GM12864 (cell line): ENCODE measurements around the gene GSTO1.
A peak's percentile ranks its signal among the peaks of the same experiment; 100 is the strongest.

ENCODE experiments used
- DNase-seq: peaks from one replicate; pipeline ENCODE4 v3.0.0-alpha.2; 2011; ENCODE audit warnings: low read depth
- H3K4me3 ChIP-seq: 2 replicates; pipeline ENCODE4 v1.5.1; 2011; ENCODE audit warnings: mild to moderate bottlenecking, low read depth, low read length, control low read depth
- TF ChIP-seq, protein P1 (sequence below): IDR thresholded peaks from 2 replicates; pipeline ENCODE4 v1.5.1; 2011; ENCODE audit warnings: low read depth, mild to moderate bottlenecking, moderate library complexity, low read length, control low read depth, inconsistent platforms; ENCODE audit errors: missing control alignments

GSTO1 gene

DNA sequence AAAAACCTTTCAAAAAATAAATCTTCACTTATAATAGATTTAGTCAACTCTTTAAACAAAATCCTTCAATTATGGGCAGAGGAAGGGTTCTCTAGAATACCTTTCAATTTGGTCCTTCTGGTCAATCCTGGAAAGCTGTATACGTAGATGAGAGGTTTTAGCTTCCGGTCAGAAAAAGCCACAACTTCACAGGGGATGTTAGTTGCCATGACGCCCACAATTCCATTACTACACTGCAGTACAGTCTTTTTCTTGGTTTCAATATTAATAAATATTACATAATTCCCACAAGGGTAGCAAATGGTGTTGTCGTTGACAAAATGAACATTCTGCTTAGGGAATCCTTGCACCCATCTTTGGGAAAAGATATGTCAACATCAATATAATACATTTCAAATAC is 24.2 kb upstream of the GSTO1 start:
- DNase-seq, result no peak
- H3K4me3 ChIP-seq, result no peak overlapping the region
- TF ChIP-seq, protein P1, sequence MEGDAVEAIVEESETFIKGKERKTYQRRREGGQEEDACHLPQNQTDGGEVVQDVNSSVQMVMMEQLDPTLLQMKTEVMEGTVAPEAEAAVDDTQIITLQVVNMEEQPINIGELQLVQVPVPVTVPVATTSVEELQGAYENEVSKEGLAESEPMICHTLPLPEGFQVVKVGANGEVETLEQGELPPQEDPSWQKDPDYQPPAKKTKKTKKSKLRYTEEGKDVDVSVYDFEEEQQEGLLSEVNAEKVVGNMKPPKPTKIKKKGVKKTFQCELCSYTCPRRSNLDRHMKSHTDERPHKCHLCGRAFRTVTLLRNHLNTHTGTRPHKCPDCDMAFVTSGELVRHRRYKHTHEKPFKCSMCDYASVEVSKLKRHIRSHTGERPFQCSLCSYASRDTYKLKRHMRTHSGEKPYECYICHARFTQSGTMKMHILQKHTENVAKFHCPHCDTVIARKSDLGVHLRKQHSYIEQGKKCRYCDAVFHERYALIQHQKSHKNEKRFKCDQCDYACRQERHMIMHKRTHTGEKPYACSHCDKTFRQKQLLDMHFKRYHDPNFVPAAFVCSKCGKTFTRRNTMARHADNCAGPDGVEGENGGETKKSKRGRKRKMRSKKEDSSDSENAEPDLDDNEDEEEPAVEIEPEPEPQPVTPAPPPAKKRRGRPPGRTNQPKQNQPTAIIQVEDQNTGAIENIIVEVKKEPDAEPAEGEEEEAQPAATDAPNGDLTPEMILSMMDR, result no peak

DNA sequence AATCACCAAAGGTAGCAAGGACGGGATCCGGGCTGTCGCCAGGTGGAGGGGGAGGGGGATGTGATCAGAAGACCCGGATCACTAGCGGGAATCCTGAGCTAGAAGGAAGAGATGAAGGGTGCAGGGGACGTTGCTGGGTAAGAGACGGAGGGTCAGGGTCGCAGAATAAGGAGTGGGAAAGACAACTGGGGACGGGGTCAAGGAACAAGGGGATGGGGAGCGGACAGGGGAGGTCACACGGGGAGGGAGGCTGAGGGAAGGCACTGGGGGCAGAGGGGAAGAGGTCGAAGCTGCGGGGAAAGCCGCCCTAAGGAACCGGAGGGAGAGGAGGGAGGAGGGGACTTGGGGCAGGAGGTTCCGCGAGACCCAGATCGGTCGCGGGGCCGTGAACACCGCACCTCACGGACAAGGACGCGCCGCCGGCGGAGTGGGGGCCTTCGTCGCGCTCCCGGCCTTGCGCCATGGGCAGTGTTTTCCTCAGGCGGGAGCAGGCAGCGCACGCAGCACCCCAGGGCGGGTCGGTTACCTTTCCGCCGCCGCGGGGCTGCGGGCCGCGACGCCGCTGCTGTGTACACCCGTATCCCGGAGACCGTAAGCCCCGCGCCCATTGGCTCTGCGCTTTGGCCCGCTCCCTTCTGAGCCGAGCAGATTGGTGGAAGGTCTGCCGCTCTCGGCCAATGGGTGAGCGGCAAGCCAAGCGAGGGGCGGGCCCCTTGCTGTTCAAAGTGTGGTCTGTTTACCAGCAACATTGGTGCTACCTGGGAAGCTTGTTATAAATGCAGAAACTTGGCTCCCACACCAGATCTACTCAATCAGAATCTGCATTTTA is 22.7 kb upstream of the GSTO1 start, which contains the start of gene CFAP43:
Gene CFAP43 (minus strand): TSS at position 581 of the 829 bp plus-strand sequence. CDS start 118 bp downstream, at position 463.
- H3K4me3 ChIP-seq, result peak within 1 kb of the TSS; percentile 75
- TF ChIP-seq, protein P1, result no peak
- peak; percentile 83 for DNase-seq

DNA sequence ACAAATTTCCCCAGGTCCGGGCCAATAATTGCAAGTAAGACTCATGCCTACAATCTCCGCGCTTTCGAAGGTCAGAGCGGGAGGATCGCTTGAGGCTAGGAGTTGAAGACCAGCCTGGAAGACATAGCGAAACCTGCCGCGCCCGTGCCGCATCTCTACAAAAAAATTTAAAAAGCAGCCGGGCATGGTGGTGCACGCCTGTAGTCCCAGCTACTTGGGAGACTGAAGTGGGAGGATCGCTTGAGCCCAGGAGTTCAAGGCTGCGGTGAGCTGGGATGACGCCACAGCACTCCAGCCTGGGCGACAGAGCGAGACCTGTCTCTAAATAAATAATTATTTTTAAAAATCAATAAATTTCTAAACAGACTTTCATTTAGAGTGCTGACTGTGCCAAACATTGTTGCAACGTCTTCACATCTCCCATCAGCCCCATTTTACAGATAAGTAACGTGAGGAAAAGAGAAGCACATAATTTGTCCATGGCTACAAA is 22.0 kb upstream of the GSTO1 start:
- no peak for DNase-seq
- TF ChIP-seq, protein P1, result no peak
- H3K4me3 ChIP-seq, result peak overlapping the region; percentile 75

DNA sequence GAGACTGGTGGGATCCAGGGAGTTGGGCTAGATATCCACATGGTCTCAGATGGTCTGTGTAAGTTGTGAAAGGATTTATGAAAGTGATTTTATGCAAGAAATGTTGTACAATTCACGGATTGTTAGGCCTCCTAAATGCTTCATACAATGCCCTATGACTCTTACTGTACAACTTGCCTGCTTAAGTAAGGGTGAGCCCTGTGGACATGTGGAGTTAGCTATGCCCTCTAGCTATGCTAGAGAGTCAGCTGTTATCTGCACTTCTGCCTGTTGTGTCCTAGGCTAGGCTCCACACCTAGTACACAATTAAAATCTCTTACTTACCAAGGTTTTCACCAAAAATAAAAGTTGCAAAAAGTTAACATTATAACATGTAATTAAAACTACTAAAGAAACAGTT is 20.9 kb upstream of the GSTO1 start:
- H3K4me3 ChIP-seq, result no peak overlapping the region
- DNase-seq, result no peak
- TF ChIP-seq, protein P1, result no peak

DNA sequence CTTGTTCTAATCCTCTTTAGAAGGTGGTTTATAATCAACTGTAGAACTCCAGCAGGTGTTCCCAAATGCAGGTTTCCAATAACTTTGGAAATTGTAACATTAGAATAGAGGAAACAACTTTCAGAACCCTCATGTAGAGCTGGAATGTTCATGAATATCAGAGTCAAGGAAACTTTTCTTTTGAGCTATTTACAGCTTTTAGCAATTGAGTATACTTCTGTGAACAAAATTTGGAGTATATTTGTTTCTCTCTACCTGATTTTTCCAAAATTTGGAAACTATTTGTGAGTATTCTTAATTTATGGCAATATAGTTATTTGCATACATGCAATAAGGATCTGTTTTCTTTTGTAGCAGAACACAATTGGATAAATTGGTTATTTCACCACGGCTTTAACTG is 19.8 kb upstream of the GSTO1 start:
- no peak for DNase-seq
- TF ChIP-seq, protein P1, result no peak

DNA sequence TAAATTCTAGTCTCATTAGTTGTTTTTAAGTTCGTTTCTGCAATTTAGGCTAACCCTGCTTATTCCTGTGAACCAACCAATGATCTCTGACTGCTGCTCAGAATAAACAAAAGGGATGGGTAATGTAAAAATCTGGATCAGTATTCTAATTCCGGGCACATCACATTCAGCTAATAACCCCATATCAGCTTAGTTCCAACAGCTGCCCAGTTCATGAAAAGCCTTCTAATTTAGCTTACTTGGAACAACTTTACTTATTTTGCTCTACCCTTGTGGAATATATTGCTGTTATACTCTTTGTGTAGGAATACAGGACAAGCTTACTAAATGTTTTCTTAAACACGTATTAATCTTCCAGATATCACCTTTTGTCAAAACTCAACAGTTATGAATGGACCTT is 18.9 kb upstream of the GSTO1 start:
- DNase-seq, result no peak
- TF ChIP-seq, protein P1, result no peak
- H3K4me3 ChIP-seq, result no peak overlapping the region

More for the DNA sequence above, 19.8 kb upstream of the GSTO1 start:
- H3K4me3 ChIP-seq, result no peak overlapping the region
